ENCODE results near the gene LITAFD. TPM values are rescaled to one million over a fixed set of nuclear protein-coding genes. Genes with fewer than 3 reads are reported as not detected.
"Not testable (repeated sequence)": the region's sequence is repeated elsewhere in the genome, so short reads cannot be mapped to it uniquely, and the experiment has no call there.

LITAFD gene
- total RNA-seq, 1 experiment from 2014 or later: not detected

DNA sequence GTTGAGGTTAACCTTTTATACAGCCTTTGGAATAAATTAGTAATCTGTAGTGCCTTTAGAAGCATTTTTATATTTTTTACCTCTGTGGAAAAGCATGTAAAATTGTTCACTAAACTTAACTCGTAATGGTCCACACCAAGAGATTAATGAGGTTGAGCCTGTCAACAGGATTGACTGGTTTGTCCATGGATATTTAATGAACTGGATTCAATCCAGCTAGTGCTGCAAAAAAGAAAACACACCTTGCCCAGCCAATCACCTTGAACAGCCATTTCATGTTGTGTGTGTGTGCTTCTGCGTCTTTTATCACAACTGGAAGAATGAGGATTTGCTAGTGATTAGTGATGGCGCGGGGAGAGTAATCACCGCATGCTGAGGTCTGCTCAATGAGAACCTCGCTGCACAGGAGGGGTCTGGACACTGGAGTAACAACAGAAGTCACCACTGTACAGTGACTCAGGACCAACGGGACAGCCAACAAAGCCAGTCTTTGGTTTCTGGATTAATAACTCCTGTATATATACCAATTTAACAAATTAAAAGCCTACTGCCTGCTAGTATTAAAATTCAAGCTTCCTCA, 33.7 kb downstream of the LITAFD start:
- Histone ChIP-seq H3K9me2 (replicated peaks; ENCODE audit: low read length) (no peaks in the 10 kb centered on the region), H4K20me1 (ENCODE audit: low read length) (peaks cover 2% of the 10 kb centered on the region; the same call in 1 of the 2 replicates), H3F3A (ENCODE audit: low read length, unreplicated experiment) (no peaks in the 10 kb centered on the region), H3K79me2 (ENCODE audit: low read length) (0 out of 2 replicates have a peak, but pooled peaks cover 4% of the 10 kb centered on the region), H3K4me3 (ENCODE audit: low read length) (no peak overlapping the region), H3K4me1 (ENCODE audit: insufficient read depth, low read length) (peaks cover 15% of the 10 kb centered on the region), H3K4me2 (ENCODE audit: low read length) (no peak overlapping the region), H3K27ac (ENCODE audit: low read length) (no peak overlapping the region), H3K9me3 (ENCODE audit: low read length) (no peaks in the 10 kb centered on the region), H3K27me3 (ENCODE audit: low read length) (no peaks in the 10 kb centered on the region), H3K36me3 (ENCODE audit: low read depth, low read length) (peaks cover 48% of the 10 kb centered on the region), H3K9ac (ENCODE audit: low read length) (no peak overlapping the region), H2AFZ (ENCODE audit: low read length) (no peak overlapping the region)
- POLR2A ChIA-PET (ENCODE audit: unreplicated experiment): no interaction called here
- intact Hi-C loops (cut with micrococcal nuclease): no loop called here
- BruUV-seq (replicated peaks): no TSS peak
- TF ChIP-seq EZH2 (IDR thresholded peaks at IDR 0.05; ENCODE audit: low read length, unreplicated experiment) (no peak), EZH2phosphoT487 (IDR thresholded peaks at IDR 0.05; ENCODE audit: borderline replicate concordance, low read length) (no peak)
- CTCF ChIA-PET: no interaction called here
- DNase-seq: no peak
- ATAC-seq: no peak

GRCh38 chr16:8916541-8917225, 34.5 kb downstream of the LITAFD start:
- H3K36me3 ChIP-seq (ENCODE audit: low read depth, low read length): peaks cover 47% of the 10 kb centered on the region
- ChIA-PET POLR2A (ENCODE audit: unreplicated experiment) (no interaction called here), CTCF (no interaction called here)
- no peak overlapping the region for H2AFZ ChIP-seq (ENCODE audit: low read length)
- no TSS peak for BruUV-seq (replicated peaks)
- peaks cover 8% of the 10 kb centered on the region for H3K4me1 ChIP-seq (ENCODE audit: insufficient read depth, low read length)
- DNase-seq (no peak), ATAC-seq (no peak)
- no peak overlapping the region for H3K27ac ChIP-seq (ENCODE audit: low read length)
- H3K79me2 ChIP-seq (ENCODE audit: low read length): 0 out of 2 replicates have a peak, but pooled peaks cover 4% of the 10 kb centered on the region
- H3K27me3 ChIP-seq (ENCODE audit: low read length): no peaks in the 10 kb centered on the region
- no peak for TF ChIP-seq EZH2 (IDR thresholded peaks at IDR 0.05; ENCODE audit: low read length, unreplicated experiment)
- TF ChIP-seq, protein P1, sequence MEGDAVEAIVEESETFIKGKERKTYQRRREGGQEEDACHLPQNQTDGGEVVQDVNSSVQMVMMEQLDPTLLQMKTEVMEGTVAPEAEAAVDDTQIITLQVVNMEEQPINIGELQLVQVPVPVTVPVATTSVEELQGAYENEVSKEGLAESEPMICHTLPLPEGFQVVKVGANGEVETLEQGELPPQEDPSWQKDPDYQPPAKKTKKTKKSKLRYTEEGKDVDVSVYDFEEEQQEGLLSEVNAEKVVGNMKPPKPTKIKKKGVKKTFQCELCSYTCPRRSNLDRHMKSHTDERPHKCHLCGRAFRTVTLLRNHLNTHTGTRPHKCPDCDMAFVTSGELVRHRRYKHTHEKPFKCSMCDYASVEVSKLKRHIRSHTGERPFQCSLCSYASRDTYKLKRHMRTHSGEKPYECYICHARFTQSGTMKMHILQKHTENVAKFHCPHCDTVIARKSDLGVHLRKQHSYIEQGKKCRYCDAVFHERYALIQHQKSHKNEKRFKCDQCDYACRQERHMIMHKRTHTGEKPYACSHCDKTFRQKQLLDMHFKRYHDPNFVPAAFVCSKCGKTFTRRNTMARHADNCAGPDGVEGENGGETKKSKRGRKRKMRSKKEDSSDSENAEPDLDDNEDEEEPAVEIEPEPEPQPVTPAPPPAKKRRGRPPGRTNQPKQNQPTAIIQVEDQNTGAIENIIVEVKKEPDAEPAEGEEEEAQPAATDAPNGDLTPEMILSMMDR (conservative IDR thresholded peaks at IDR 0.05; ENCODE audit: low read depth, low read length): no peak
- TF ChIP-seq EZH2phosphoT487 (IDR thresholded peaks at IDR 0.05; ENCODE audit: borderline replicate concordance, low read length): no peak
- no peak overlapping the region for H3K9ac ChIP-seq (ENCODE audit: low read length)
- H3F3A ChIP-seq (ENCODE audit: low read length, unreplicated experiment): no peaks in the 10 kb centered on the region
- no peaks in the 10 kb centered on the region for H3K9me3 ChIP-seq (ENCODE audit: low read length)
- intact Hi-C loops (cut with micrococcal nuclease): no loop called here
- H3K4me3 ChIP-seq (ENCODE audit: low read length): no peak overlapping the region
- H3K9me2 ChIP-seq (replicated peaks; ENCODE audit: low read length): no peaks in the 10 kb centered on the region
- no peaks in the 10 kb centered on the region for H4K20me1 ChIP-seq (ENCODE audit: low read length)
- no peak overlapping the region for H3K4me2 ChIP-seq (ENCODE audit: low read length)

DNA sequence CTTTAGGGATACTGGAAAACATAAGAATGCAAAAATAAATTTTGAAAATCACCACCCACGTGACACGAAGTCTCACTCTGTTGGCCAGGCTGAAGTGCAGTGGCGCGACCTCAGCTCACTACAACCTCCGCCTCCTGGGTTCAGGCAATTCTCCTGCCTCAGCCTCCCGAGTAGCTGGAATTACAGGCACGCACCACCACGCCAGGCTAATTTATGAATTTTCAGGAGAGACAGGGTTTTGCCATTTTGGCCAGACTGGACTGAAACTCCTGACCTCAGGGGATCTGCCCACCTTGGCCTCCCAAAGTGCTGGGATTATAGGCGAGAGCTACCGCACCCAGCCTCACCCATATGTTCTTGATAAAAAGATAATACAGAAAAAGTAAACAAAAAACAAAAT, 35.2 kb downstream of the LITAFD start:
- H4K20me1 ChIP-seq (ENCODE audit: low read length); H3K4me3 ChIP-seq (ENCODE audit: low read length); H3K27ac ChIP-seq (ENCODE audit: low read length); DNase-seq; POLR2A ChIA-PET (ENCODE audit: unreplicated experiment); H3K79me2 ChIP-seq (ENCODE audit: low read length); H3K27me3 ChIP-seq (ENCODE audit: low read length); CTCF ChIA-PET; ATAC-seq; H3K9me3 ChIP-seq (ENCODE audit: low read length); BruUV-seq (replicated peaks); H2AFZ ChIP-seq (ENCODE audit: low read length); H3K4me1 ChIP-seq (ENCODE audit: insufficient read depth, low read length); intact Hi-C loops (cut with micrococcal nuclease); H3K9me2 ChIP-seq (replicated peaks; ENCODE audit: low read length); H3K4me2 ChIP-seq (ENCODE audit: low read length); H3F3A ChIP-seq (ENCODE audit: low read length, unreplicated experiment); H3K9ac ChIP-seq (ENCODE audit: low read length): not testable (repeated sequence)
- peaks cover 49% of the 10 kb centered on the region for H3K36me3 ChIP-seq (ENCODE audit: low read depth, low read length)

Measured in PC-3 (cell line).